ENCODE data around the gene GLIS1. TPM values are rescaled to one million over a fixed set of nuclear protein-coding genes. Genes with fewer than 3 reads are reported as not detected.

GLIS1 gene
- polyA plus RNA-seq, 3 donors, result not detected

- no peaks in the 10 kb centered on the region for H3K27me3 ChIP-seq (ENCODE audit: control insufficient read depth in 2 of 2, insufficient read depth in 2 of 2, low read length in 2 of 2)
- Mint-ChIP-seq H3K36me3 (no peaks in the 10 kb centered on the region), H3K4me1 (no peaks in the 10 kb centered on the region), H3K27ac (no peak overlapping the region), H3K27me3 (ENCODE audit: low read depth in 3 of 3) (peaks cover 0 to 7% (median 3%) of the 10 kb centered on the region in 3 donors), H3K9me3 (peaks cover 0 to 2% (median 0%) of the 10 kb centered on the region in 7 donors), H3K4me3 (no peak overlapping the region)
- no peak overlapping the region for H3K4me3 ChIP-seq (replicated peaks in 1 of 3; ENCODE audit: low read depth in 2 of 3, low read length in 3 of 3)
- no peaks in the 10 kb centered on the region for H3K79me2 ChIP-seq (ENCODE audit: insufficient read depth, low read length)
- WGBS (ENCODE audit: insufficient coverage), result 93% methylated on average over 2 of the region's 4 CpGs
- H3K36me3 ChIP-seq (replicated peaks in 1 of 2; ENCODE audit: control insufficient read depth in 1 of 2, insufficient read depth in 2 of 2, low read length in 2 of 2), result no peaks in the 10 kb centered on the region
- TF ChIP-seq CTCF (IDR thresholded peaks at IDR 0.05), result no peak
- no peak overlapping the region for H2AFZ ChIP-seq (ENCODE audit: insufficient read depth, low read depth, low read length, poor library complexity, severe bottlenecking)
- H3K4me2 ChIP-seq (replicated peaks; ENCODE audit: extremely low read depth, low read length, poor library complexity, severe bottlenecking), result no peak overlapping the region
- H3K9ac ChIP-seq (ENCODE audit: insufficient read depth, low read length, poor library complexity, severe bottlenecking), result no peak overlapping the region
- H3K4me1 ChIP-seq (ENCODE audit: control insufficient read depth in 1 of 2, insufficient read depth in 2 of 2, low read length in 2 of 2), result no peaks in the 10 kb centered on the region
- no peak for DNase-seq
- intact Hi-C loops (cut with micrococcal nuclease), result no loop called here
- no peaks in the 10 kb centered on the region for H4K20me1 ChIP-seq (ENCODE audit: insufficient read depth, low read length)
- H3K9me3 ChIP-seq (replicated peaks in 1 of 2; ENCODE audit: control insufficient read depth in 1 of 2, insufficient read depth in 1 of 2, low read length in 2 of 2), result no peaks in the 10 kb centered on the region
- no peak overlapping the region for H3K27ac ChIP-seq (ENCODE audit: low read depth in 1 of 2, low read length in 2 of 2)
These were observed 95.0 kb downstream of the GLIS1 start for GRCh38 chr1:53643881-53644390.

GRCh38 chr1:53643041-53643880 is 95.7 kb downstream of the GLIS1 start:
- Mint-ChIP-seq H3K27me3 (ENCODE audit: low read depth in 3 of 3) (peaks cover 0 to 7% (median 4%) of the 10 kb centered on the region in 3 donors), H3K4me3 (no peak overlapping the region), H3K27ac (no peak overlapping the region), H3K9me3 (peaks cover 0 to 2% (median 0%) of the 10 kb centered on the region in 7 donors), H3K36me3 (no peaks in the 10 kb centered on the region), H3K4me1 (no peaks in the 10 kb centered on the region)
- Histone ChIP-seq H2AFZ (ENCODE audit: insufficient read depth, low read depth, low read length, poor library complexity, severe bottlenecking) (no peak overlapping the region), H3K4me3 (replicated peaks in 1 of 3; ENCODE audit: low read depth in 2 of 3, low read length in 3 of 3) (no peak overlapping the region), H3K36me3 (replicated peaks in 1 of 2; ENCODE audit: control insufficient read depth in 1 of 2, insufficient read depth in 2 of 2, low read length in 2 of 2) (no peaks in the 10 kb centered on the region), H3K27ac (ENCODE audit: low read depth in 1 of 2, low read length in 2 of 2) (no peak overlapping the region), H3K79me2 (ENCODE audit: insufficient read depth, low read length) (no peaks in the 10 kb centered on the region), H3K9me3 (replicated peaks in 1 of 2; ENCODE audit: control insufficient read depth in 1 of 2, insufficient read depth in 1 of 2, low read length in 2 of 2) (no peaks in the 10 kb centered on the region), H3K4me1 (ENCODE audit: control insufficient read depth in 1 of 2, insufficient read depth in 2 of 2, low read length in 2 of 2) (no peaks in the 10 kb centered on the region), H3K27me3 (ENCODE audit: control insufficient read depth in 2 of 2, insufficient read depth in 2 of 2, low read length in 2 of 2) (no peaks in the 10 kb centered on the region), H3K4me2 (replicated peaks; ENCODE audit: extremely low read depth, low read length, poor library complexity, severe bottlenecking) (no peak overlapping the region), H4K20me1 (ENCODE audit: insufficient read depth, low read length) (no peaks in the 10 kb centered on the region), H3K9ac (ENCODE audit: insufficient read depth, low read length, poor library complexity, severe bottlenecking) (no peak overlapping the region)
- 94% methylated on average over 8 of the region's 17 CpGs for WGBS (ENCODE audit: insufficient coverage)
- intact Hi-C loops (cut with micrococcal nuclease), result no loop called here
- TF ChIP-seq CTCF (IDR thresholded peaks at IDR 0.05), result no peak
- DNase-seq, result no peak
